ENCODE results near the gene CCDC40.

- TF ChIP-seq, protein P1, sequence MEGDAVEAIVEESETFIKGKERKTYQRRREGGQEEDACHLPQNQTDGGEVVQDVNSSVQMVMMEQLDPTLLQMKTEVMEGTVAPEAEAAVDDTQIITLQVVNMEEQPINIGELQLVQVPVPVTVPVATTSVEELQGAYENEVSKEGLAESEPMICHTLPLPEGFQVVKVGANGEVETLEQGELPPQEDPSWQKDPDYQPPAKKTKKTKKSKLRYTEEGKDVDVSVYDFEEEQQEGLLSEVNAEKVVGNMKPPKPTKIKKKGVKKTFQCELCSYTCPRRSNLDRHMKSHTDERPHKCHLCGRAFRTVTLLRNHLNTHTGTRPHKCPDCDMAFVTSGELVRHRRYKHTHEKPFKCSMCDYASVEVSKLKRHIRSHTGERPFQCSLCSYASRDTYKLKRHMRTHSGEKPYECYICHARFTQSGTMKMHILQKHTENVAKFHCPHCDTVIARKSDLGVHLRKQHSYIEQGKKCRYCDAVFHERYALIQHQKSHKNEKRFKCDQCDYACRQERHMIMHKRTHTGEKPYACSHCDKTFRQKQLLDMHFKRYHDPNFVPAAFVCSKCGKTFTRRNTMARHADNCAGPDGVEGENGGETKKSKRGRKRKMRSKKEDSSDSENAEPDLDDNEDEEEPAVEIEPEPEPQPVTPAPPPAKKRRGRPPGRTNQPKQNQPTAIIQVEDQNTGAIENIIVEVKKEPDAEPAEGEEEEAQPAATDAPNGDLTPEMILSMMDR (conservative IDR thresholded peaks at IDR 0.05; ENCODE audit: low read depth, low read length), result no peak
- TF ChIP-seq EZH2 (IDR thresholded peaks at IDR 0.05; ENCODE audit: low read length, unreplicated experiment), result no peak
These were observed 67.1 kb downstream of the CCDC40 start for GRCh38 chr17:80103449-80104085.
